Measurements from ENCODE around the gene CETP.

GRCh38 chr16:56943761-56944375 is 17.9 kb upstream of the CETP start:
- TF ChIP-seq CTCF (IDR thresholded peaks at IDR 0.05; ENCODE audit: insufficient read depth, low read depth, low read length): no peak
- TF ChIP-seq EZH2 (IDR thresholded peaks at IDR 0.05; ENCODE audit: insufficient read depth, low read length): no peak

All from astrocyte (in vitro differentiated cells and primary cell).